CD14-positive monocyte (primary cell): ENCODE measurements around the gene TOR1A. TPM values are rescaled to one million over a fixed set of nuclear protein-coding genes. Genes with fewer than 3 reads are reported as not detected.

Experiments used
- DNase-seq, 3 donors: peaks; one replicate each; pipeline ENCODE4 v3.0.0-alpha.2; 2011 to 2022
- H2AFZ ChIP-seq: 2 replicates; pipeline ENCODE4 v1.6.0; 2012; ENCODE audit warnings: mild to moderate bottlenecking, low read depth, low read length, inconsistent platforms; ENCODE audit not compliant: insufficient read depth, poor library complexity, severe bottlenecking
- H3K27ac ChIP-seq, 2 donors: 1 replicate in 1 of 2; 2 replicates in 1 of 2; pipeline ENCODE4 v1.5.1; 2012 to 2013; ENCODE audit warnings: low read length in 2 of 2, control low read depth in 1 of 2, inconsistent platforms in 1 of 2, low read depth in 1 of 2, mild to moderate bottlenecking in 1 of 2
- H3K27me3 ChIP-seq, 2 donors: one replicate each; pipeline versions ENCODE4 v1.6.0 to v1.6.1; 2011 to 2013; ENCODE audit warnings: low read length in 2 of 2; ENCODE audit not compliant: control insufficient read depth in 2 of 2, insufficient read depth in 2 of 2
- H3K36me3 ChIP-seq, 2 donors: replicated peaks in 1 of 2; 1 replicate in 1 of 2; 2 replicates in 1 of 2; pipeline versions ENCODE4 v1.5.1 to v1.6.1; 2012 to 2013; ENCODE audit warnings: low read length in 2 of 2, control low read depth in 1 of 2, inconsistent platforms in 1 of 2, mild to moderate bottlenecking in 1 of 2; ENCODE audit not compliant: insufficient read depth in 2 of 2, control insufficient read depth in 1 of 2
- H3K4me1 ChIP-seq, 2 donors: 1 replicate in 1 of 2; 2 replicates in 1 of 2; pipeline versions ENCODE4 v1.5.1 to v1.6.1; 2012 to 2013; ENCODE audit warnings: low read length in 2 of 2, control low read depth in 1 of 2, inconsistent platforms in 1 of 2, mild to moderate bottlenecking in 1 of 2, moderate library complexity in 1 of 2; ENCODE audit not compliant: insufficient read depth in 2 of 2, control insufficient read depth in 1 of 2
- H3K4me2 ChIP-seq: replicated peaks from 2 replicates; pipeline ENCODE3; 2012; ENCODE audit warnings: low read length, moderate library complexity, mild to moderate bottlenecking; ENCODE audit not compliant: poor library complexity, severe bottlenecking; ENCODE audit errors: extremely low read depth
- H3K4me3 ChIP-seq, 3 experiments: fragments of 200-600 bp in 1 of 3; sonication (generic) in 1 of 3; replicated peaks in 1 of 3; 1 replicate in 2 of 3; 2 replicates in 1 of 3; pipeline ENCODE4 v1.5.1; 2011 to 2013; ENCODE audit warnings: low read length in 3 of 3, mild to moderate bottlenecking in 3 of 3, control low read depth in 2 of 3, low read depth in 2 of 3, inconsistent platforms in 1 of 3, moderate library complexity in 1 of 3
- H3K79me2 ChIP-seq: 2 replicates; pipeline ENCODE4 v1.6.0; 2012; ENCODE audit warnings: mild to moderate bottlenecking, control low read depth, inconsistent platforms, low read length, moderate library complexity; ENCODE audit not compliant: insufficient read depth
- H3K9ac ChIP-seq: 2 replicates; pipeline ENCODE4 v1.6.0; 2017; ENCODE audit warnings: low read length, mild to moderate bottlenecking; ENCODE audit not compliant: insufficient read depth, poor library complexity, severe bottlenecking
- H3K9me3 ChIP-seq, 2 donors: replicated peaks in 1 of 2; 1 replicate in 1 of 2; 2 replicates in 1 of 2; pipeline versions ENCODE4 v1.5.1 to v1.6.1; 2012 to 2013; ENCODE audit warnings: low read length in 2 of 2, control low read depth in 1 of 2; ENCODE audit not compliant: control insufficient read depth in 1 of 2, insufficient read depth in 1 of 2
- H4K20me1 ChIP-seq: 2 replicates; pipeline ENCODE4 v1.6.0; 2012; ENCODE audit warnings: mild to moderate bottlenecking, low read length, control low read depth, moderate library complexity; ENCODE audit not compliant: insufficient read depth
- H3K27ac Mint-ChIP-seq, 7 donors: one replicate each; pipeline ENCODE4 v1.8.0; 2020; ENCODE audit warnings: mild to moderate bottlenecking in 7 of 7, mixed read lengths in 7 of 7, moderate library complexity in 6 of 7, inconsistent platforms in 2 of 7
- H3K27me3 Mint-ChIP-seq, 3 donors: one replicate each; pipeline ENCODE4 v1.8.0; 2021 to 2022; ENCODE audit warnings: low read depth in 3 of 3, mild to moderate bottlenecking in 3 of 3, mixed read lengths in 3 of 3, moderate library complexity in 3 of 3, inconsistent platforms in 1 of 3
- H3K36me3 Mint-ChIP-seq, 2 donors: one replicate each; pipeline ENCODE4 v1.8.0; 2020; ENCODE audit warnings: mixed read lengths in 2 of 2, inconsistent platforms in 1 of 2, mild to moderate bottlenecking in 1 of 2
- H3K4me1 Mint-ChIP-seq: one replicate; pipeline ENCODE4 v1.8.0; 2020; ENCODE audit warnings: mild to moderate bottlenecking, mixed read lengths
- H3K4me3 Mint-ChIP-seq, 2 donors: one replicate each; pipeline ENCODE4 v1.8.0; 2020; ENCODE audit warnings: mild to moderate bottlenecking in 2 of 2, mixed read lengths in 2 of 2, moderate library complexity in 1 of 2
- H3K9me3 Mint-ChIP-seq, 7 donors: one replicate each; pipeline ENCODE4 v1.8.0; 2020 to 2022; ENCODE audit warnings: mixed read lengths in 7 of 7, mild to moderate bottlenecking in 6 of 7, moderate library complexity in 6 of 7, inconsistent platforms in 2 of 7
- CTCF ChIP-seq: fragments of 200-600 bp; IDR thresholded peaks from one replicate; pipeline ENCODE4 v1.8.0; 2022; ENCODE audit warnings: antibody characterized with exemption, mild to moderate bottlenecking
- WGBS: methylation state at CpG from one replicate; pipeline ENCODE4 v1.1.5; 2013; ENCODE audit warnings: missing lambda C conversion rate; ENCODE audit not compliant: insufficient coverage; 5-methylcytosine and 5-hydroxymethylcytosine counted together
- intact Hi-C, 2 donors: fragments of 100-400 bp; cut with micrococcal nuclease; formaldehyde crosslinking; loops; one replicate each; pipeline versions ENCODE4 v1.15.0 to v1.15.1; 2023
- polyA plus RNA-seq, 3 donors: library from polyadenylated mRNA; depleted of rRNA in 1 of 3; unstranded in 2 of 3; stranded (reverse) in 1 of 3; fragments of 300-500 nt in 2 of 3; fragments of >200 nt in 1 of 3; fragmentation: Illumina TruSeq in 2 of 3; gene quantifications; 1 replicate in 2 of 3; 2 replicates in 1 of 3; pipeline ENCODE4 v1.2.3, GENCODE V29; 2012 to 2021

Gene TOR1A
- polyA plus RNA-seq, 3 donors: 41.2 to 95.3 (median 89.6) TPM

- H3K36me3 Mint-ChIP-seq: peaks cover 51 to 60% of the 10 kb centered on the region in 2 donors
- TF ChIP-seq CTCF: no peak
- peaks cover 50 to 64% of the 10 kb centered on the region in 2 donors for H3K36me3 ChIP-seq
These were observed 2.8 kb upstream of the TOR1A start for GRCh38 chr9:129826759-129827158.

GRCh38 chr9:129826344-129826743 lies 2.4 kb upstream of the TOR1A start:
- no peak overlapping the region for H3K4me3 ChIP-seq
- H3K27me3 ChIP-seq: no peaks in the 10 kb centered on the region
- H3K4me1 Mint-ChIP-seq: peaks cover 9% of the 10 kb centered on the region
- peaks cover 10 to 13% of the 10 kb centered on the region in 2 donors for H3K4me1 ChIP-seq
- H3K36me3 Mint-ChIP-seq: peaks cover 47 to 60% of the 10 kb centered on the region in 2 donors
- no peak overlapping the region for H3K9ac ChIP-seq
- no peak overlapping the region for H3K27ac Mint-ChIP-seq
- no peak overlapping the region for H3K4me3 Mint-ChIP-seq
- H4K20me1 ChIP-seq: no peaks in the 10 kb centered on the region
- no peaks in the 10 kb centered on the region for H3K9me3 ChIP-seq
- H3K36me3 ChIP-seq: peaks cover 50 to 64% of the 10 kb centered on the region in 2 donors
- H3K27me3 Mint-ChIP-seq: peaks cover 0 to 3% (median 1%) of the 10 kb centered on the region in 3 donors
- no peak overlapping the region for H3K27ac ChIP-seq
- DNase-seq: no peak
- WGBS: 100% methylated on average over 1 of the region's 6 CpGs
- no peak for TF ChIP-seq CTCF
- no peak overlapping the region for H2AFZ ChIP-seq
- no peak overlapping the region for H3K4me2 ChIP-seq
- intact Hi-C loops: no loop called here
- peaks cover 23% of the 10 kb centered on the region for H3K79me2 ChIP-seq
- H3K9me3 Mint-ChIP-seq: no peaks in the 10 kb centered on the region

More at GRCh38 chr9:129826759-129827158, 2.8 kb upstream of the TOR1A start:
- Mint-ChIP-seq H3K4me3 (no peak overlapping the region), H3K27me3 (peaks cover 0 to 3% (median 1%) of the 10 kb centered on the region in 3 donors), H3K27ac (no peak overlapping the region), H3K4me1 (peaks cover 9% of the 10 kb centered on the region), H3K9me3 (no peaks in the 10 kb centered on the region)
- Histone ChIP-seq H3K79me2 (peaks cover 19% of the 10 kb centered on the region), H3K27me3 (no peaks in the 10 kb centered on the region), H3K27ac (no peak overlapping the region), H4K20me1 (no peaks in the 10 kb centered on the region), H3K9ac (no peak overlapping the region), H3K4me2 (no peak overlapping the region), H3K4me3 (no peak overlapping the region), H3K4me1 (peaks cover 10 to 13% of the 10 kb centered on the region in 2 donors), H2AFZ (no peak overlapping the region), H3K9me3 (no peaks in the 10 kb centered on the region)
- no peak for DNase-seq
- intact Hi-C loops: no loop called here
- WGBS: no CpG with 5 or more reads among the region's 1 CpG
